Activated T-cell treated with anti-CD3 and anti-CD28 coated beads, Interleukin-2, amount 50 U/mL, for 1 hour (primary cell): ENCODE measurements around the gene KIAA0825.
"Not testable (repeated sequence)": the region's sequence is repeated elsewhere in the genome, so short reads cannot be mapped to it uniquely, and the experiment has no call there.

Source experiments
- DNase-seq: peaks from one replicate; pipeline ENCODE4 v3.0.0-alpha.2; 2020

Gene KIAA0825

DNA sequence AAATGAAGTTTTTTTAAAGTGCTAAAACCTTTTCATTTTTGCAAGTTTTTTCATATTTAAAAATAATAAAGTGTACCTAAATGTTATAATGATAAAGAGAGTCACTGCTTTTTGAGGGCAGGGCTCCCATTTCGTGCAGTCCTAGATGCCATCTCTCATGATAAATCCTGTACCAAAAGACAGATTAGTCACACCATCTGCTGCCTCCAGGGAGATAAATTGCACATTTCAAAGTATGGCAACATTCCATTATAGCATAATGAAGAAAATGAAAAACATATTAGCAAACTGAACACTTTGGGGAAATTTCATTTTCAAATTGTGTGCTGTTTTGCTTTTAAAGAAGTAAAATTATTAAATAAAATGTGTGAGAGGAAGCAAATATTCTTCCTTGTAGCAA lies 257.2 kb downstream of the KIAA0825 start:
- no peak for DNase-seq

- no peak for DNase-seq
These were observed 257.8 kb downstream of the KIAA0825 start for GRCh38 chr5:94360382-94361130.

DNA sequence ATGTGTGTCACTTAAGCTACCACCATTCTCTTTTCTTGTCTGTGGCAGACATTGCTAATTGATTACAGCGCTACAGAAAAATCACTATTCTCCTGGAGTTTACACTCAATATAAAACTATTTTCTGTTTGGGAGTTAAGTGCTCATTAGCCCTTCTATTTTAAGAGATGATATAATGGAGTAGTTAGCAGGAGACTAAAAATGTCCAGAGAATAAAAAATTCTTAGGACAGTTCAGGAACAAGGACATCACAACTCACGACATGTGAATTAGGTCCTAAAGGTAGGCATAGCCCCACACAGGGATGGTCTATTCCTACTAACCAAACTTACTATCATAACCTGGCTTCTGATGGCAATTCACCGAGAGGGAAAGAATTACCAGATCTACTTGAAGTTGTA lies 258.5 kb downstream of the KIAA0825 start:
- no peak for DNase-seq

DNA sequence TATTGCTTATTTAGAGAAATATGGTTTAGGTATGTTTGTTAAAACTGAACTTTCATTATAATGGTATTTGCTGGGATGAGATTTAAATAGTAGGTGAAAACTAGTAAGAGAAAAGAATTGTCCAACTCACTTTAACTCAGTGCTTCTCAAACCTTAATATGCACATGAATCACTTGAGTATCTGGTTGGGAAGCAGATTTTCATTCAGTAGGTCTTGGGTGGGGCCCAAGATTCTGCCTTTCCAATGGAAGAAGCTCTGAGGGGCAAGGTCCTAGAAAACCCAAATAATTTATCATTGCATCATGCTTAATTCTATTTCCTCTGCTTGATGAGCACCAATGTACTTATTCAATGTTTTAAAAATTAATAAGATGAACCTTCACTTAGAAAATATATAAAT lies 262.6 kb downstream of the KIAA0825 start:
- DNase-seq, result no peak

DNA sequence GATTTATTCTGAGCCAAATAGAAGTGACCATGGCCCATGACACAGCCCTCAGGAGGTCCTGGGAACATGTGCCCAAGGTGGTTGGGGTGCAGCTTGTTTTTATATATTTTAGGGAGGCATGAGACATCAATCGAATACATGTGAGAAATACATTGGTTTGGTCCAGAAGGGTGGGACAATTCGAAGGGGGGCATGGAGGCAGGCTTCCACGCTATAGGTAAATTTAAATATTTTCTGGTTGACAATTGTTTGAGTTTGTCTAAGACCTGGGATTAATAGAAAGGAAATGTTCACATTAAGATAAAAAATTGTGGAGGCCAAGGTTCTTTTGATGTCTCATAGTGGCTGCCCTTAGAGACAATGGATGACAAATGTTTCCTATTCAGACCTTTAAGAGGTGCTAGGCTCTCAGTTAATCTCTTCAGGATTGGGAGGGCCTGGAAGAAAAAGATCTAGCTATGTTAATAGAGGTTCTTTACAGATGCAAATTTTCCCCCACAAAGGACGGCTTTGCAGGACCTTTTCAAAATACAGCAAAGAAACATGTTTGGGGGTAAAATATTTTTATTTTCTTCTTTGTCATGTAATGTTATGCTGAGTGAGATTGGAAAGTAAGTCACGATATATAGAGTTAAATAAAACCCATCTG lies 263.4 kb downstream of the KIAA0825 start:
- not testable (repeated sequence) for DNase-seq

GRCh38 chr5:94353605-94354004 lies 264.8 kb downstream of the KIAA0825 start:
- no peak for DNase-seq

DNA sequence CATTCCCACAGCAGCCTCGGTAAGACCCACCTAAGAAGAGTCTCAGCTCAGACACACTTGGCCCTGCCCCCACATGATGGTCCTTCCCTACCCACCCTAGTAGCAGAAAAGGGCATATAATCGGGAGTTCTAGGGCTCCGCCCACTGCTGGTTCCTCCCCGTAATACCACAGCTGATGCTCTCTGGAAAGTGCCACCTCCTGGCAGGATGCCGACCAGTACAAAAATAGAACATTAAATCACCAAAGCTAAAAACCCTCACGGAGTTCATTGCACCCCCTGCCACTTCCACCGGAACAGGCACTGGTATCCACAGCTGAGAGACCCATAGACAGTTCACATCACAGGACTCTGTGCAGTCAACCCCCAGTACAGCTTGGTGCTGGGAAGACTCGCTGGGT lies 271.3 kb downstream of the KIAA0825 start:
- DNase-seq, result no peak

DNA sequence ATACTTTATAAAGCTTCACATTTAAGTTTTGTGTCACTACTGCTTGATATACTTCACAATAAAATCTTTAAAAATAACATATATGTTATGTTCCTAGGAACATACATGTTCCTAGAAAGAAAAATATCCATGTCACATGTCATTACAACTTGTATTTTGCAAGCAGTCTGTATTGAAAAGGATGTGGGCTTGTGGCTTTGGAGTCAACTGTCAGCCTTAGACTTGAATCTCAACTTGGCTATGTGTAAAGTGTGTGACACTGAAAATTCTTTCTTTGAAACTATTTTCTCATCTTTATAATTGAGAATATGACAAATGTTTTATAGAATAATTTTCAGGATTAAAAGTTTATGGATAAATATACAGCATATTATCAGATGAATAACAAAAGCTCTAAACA lies 273.1 kb downstream of the KIAA0825 start:
- DNase-seq, result no peak

DNA sequence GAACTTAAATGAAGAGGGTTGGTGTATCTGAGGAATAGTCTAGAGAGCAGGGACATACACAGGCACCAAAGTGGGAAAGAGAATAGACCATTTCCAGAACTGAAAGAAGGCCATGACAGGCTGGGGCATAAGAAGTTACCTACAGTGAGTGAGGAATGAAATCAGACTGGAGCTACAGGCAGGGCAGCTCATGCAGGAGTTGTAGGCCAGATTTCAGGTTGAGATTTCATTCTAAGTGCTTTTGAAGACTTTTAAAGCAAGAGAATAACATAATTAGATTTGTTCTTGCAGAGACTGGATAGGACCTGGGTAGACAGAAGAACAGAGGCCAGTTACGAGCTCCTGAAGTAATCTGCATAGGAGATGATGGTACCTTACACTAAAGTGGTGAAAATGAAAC lies 280.8 kb downstream of the KIAA0825 start:
- no peak for DNase-seq

GRCh38 chr5:94335936-94336335 lies 282.5 kb downstream of the KIAA0825 start:
- no peak for DNase-seq

DNA sequence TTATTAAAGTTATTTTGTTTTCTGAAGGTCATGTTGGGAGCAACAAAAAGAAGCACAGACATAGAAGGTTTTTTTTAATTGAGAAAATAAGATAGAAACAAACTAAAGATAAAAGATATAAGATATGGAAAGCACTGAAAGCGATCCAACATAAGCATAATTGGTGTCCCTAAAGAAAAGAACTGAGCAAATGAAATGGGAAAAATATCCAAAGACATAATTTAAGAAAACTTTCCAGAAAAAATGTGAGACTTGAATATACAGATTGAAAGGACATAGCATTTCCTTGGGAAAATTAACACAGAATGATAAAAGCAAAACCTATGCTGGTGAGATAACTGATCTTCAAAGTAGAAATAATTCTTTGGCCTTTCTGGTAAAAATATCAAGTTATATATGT lies 289.3 kb downstream of the KIAA0825 start:
- DNase-seq, result no peak

DNA sequence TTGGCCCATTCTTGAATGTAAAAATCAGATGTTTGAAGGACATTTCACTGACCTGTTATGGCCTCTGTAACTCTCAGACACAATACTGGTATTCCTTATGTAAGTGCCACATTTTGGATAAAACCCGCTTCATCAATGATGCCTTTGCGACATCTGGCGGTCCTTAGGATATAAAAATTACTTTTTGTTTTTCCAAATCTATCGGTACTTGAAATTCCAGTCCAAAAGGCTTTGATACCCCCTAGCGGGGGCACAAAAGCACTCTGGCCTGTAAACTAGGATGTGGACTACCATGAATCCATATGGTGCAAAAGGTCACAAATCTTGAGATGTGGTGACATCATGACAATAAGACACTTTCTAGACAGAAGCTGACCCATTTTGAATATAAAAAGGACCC lies 291.8 kb downstream of the KIAA0825 start:
- DNase-seq, result no peak

DNA sequence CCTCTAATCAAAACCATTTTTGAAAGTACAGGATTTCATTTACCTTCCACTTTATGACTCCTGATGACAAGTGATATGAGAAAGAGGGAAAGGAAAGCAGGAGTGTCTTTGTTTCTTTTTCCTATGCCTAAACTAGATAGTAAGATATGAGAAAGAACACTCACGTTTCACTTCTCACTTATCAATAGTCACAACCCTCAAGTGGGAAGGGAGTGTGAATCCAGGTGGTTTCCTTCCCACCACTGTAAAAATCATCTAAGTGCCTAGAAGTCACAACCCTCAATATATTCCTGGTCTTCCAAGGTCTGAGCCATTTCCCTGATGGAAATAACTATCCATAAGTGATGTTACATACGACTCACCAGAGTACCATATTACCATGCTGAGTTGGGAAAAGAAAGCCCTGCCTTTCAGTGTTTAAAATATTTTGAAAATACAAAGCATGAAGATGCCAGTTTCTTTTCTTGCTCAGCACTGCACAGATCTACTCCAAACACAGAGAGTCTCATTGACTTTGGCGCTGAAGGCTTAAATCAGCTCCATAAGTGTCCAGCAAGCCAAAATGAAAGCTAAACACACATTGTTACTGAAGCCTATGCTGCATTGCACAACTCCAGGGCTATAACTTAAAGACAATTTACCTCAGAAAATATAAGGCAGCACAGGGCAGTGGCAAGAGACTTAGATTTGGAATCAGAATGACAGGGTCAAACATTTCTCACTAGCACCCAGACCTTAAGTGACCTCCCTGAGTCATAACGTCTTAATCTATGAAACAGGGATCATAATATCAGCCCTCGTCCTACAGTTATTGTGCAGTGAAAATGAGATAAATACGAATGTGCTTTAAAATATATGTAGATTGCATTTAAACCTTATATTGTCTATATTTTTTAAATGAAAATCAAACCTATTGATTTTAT lies 301.2 kb downstream of the KIAA0825 start:
- DNase-seq, result no peak

- no peak for DNase-seq
These were observed 303.8 kb downstream of the KIAA0825 start for GRCh38 chr5:94314460-94315131.

- DNase-seq, result no peak
These were observed 304.7 kb downstream of the KIAA0825 start for GRCh38 chr5:94313696-94314095.

GRCh38 chr5:94313188-94313587 lies 305.2 kb downstream of the KIAA0825 start:
- DNase-seq, result no peak

DNA sequence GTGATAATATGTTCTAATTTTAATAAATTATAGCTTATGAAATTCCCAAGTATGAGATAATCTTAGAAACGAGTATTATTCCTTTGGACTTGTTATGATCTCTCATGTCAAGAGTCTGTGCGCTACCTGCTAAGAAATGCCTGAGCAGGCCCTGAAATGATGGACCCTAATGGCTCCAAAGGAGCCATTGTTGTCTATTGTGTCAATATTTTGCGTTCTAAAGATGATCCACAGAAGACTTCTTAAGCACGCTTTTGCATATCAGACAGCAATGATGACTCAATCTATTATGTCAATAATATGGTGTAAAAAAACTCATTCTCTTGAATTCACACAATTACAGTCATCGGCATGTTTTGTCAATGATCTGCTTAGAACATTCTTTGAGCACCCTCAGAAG lies 306.1 kb downstream of the KIAA0825 start:
- no peak for DNase-seq

- DNase-seq, result no peak
These were observed 307.6 kb downstream of the KIAA0825 start for GRCh38 chr5:94310833-94311232.

GRCh38 chr5:94309141-94309540 lies 309.3 kb downstream of the KIAA0825 start:
- DNase-seq, result no peak

GRCh38 chr5:94308442-94308841 lies 310.0 kb downstream of the KIAA0825 start:
- DNase-seq, result no peak

- DNase-seq, result no peak
These were observed 314.3 kb downstream of the KIAA0825 start for GRCh38 chr5:94304146-94304545.

DNA sequence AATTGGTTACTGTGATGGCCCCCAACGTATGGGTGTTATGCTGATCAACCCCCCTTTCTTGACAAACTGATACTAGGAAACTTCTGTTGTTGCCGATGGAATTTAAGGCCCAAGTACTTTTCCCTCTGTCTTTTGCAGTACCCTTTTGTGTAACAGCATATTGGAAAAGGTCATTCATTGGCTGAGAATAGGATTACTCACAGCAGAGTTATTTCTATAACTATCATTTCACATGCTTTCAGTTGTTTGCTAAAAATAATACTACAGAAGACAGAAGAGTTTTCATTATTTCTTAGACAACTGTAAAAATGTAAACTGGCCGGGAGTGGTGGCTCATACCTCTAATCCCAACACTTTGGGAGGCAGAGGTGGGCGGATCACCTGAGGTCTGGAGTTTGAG lies 329.5 kb downstream of the KIAA0825 start:
- DNase-seq, result no peak

DNA sequence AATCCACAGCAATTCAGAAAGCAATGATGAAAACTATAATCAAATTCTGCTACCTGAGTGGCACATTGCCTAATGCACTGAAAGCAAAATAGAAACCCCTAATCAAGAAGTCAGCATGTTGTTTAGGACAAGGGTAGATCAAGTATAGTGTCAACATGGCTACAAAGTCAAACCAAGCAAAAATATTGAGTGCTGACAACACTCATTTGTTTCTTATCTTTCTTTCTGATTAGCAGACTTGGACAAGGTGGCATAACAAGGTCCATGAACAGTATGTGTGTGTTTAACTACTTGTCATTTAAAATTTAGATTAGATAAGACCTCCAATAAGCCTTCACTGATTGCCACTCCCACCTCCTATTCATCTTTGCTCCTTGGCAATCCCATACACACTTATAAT lies 332.4 kb downstream of the KIAA0825 start:
- no peak for DNase-seq
